Neural cell (in vitro differentiated cells): ENCODE results near the gene HUS1B.

ENCODE experiments used
- CTCF ChIP-seq: fragments of 450-650 bp; IDR thresholded peaks from 2 replicates; pipeline ENCODE4 v1.5.1; 2014; ENCODE audit warnings: antibody characterized with exemption, mild to moderate bottlenecking, moderate library complexity; ENCODE audit not compliant: poor library complexity, severe bottlenecking
- EP300 ChIP-seq: fragments of 450-650 bp; conservative IDR thresholded peaks from 2 replicates; pipeline ENCODE4 v1.6.1; 2014; ENCODE audit warnings: antibody characterized with exemption, mild to moderate bottlenecking, moderate library complexity; ENCODE audit not compliant: poor library complexity, severe bottlenecking
- EZH2 ChIP-seq: fragments of 200-600, 300-800 bp; shearing (Covaris generic), sonication (generic); IDR thresholded peaks from 2 replicates; pipeline ENCODE4 v1.6.1; 2014; ENCODE audit warnings: antibody characterized with exemption, low read length, borderline replicate concordance, mild to moderate bottlenecking; ENCODE audit not compliant: insufficient read depth, poor library complexity, severe bottlenecking
- RAD21 ChIP-seq: fragments of 450-650 bp; conservative IDR thresholded peaks from 2 replicates; pipeline ENCODE4 v1.6.1; 2014; ENCODE audit warnings: antibody characterized with exemption, mild to moderate bottlenecking, moderate library complexity
- TF ChIP-seq, protein P1 (sequence below): IDR thresholded peaks from 2 replicates; pipeline ENCODE4 v1.6.1; 2012; ENCODE audit warnings: borderline replicate concordance

DNA sequence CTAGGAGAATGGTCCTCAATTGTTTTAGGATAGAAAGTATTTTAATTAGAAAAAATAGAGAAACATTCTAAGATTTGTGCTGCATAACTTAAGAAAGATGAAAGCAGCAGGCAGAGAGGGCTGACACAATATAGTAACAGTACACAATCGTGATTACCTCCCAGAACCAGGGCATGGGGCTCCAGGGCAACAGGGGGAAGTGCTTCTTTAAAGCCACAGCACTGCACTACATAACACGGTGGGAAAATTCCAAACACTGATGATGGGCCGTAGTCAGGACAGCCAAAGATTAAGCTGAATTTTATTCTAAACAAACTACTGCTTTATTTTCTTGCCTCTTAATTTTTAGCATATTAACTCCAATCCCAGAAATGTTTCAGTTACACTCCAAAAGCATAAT, 21.6 kb upstream of the HUS1B start:
- no peak for TF ChIP-seq CTCF
- TF ChIP-seq RAD21, result no peak
- TF ChIP-seq, protein P1, sequence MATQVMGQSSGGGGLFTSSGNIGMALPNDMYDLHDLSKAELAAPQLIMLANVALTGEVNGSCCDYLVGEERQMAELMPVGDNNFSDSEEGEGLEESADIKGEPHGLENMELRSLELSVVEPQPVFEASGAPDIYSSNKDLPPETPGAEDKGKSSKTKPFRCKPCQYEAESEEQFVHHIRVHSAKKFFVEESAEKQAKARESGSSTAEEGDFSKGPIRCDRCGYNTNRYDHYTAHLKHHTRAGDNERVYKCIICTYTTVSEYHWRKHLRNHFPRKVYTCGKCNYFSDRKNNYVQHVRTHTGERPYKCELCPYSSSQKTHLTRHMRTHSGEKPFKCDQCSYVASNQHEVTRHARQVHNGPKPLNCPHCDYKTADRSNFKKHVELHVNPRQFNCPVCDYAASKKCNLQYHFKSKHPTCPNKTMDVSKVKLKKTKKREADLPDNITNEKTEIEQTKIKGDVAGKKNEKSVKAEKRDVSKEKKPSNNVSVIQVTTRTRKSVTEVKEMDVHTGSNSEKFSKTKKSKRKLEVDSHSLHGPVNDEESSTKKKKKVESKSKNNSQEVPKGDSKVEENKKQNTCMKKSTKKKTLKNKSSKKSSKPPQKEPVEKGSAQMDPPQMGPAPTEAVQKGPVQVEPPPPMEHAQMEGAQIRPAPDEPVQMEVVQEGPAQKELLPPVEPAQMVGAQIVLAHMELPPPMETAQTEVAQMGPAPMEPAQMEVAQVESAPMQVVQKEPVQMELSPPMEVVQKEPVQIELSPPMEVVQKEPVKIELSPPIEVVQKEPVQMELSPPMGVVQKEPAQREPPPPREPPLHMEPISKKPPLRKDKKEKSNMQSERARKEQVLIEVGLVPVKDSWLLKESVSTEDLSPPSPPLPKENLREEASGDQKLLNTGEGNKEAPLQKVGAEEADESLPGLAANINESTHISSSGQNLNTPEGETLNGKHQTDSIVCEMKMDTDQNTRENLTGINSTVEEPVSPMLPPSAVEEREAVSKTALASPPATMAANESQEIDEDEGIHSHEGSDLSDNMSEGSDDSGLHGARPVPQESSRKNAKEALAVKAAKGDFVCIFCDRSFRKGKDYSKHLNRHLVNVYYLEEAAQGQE, result no peak
- no peak for TF ChIP-seq EP300
- no peak for TF ChIP-seq EZH2
